HEK293 (cell line): ENCODE data around the gene KIF13A.

ENCODE experiments used
- CTCF ChIA-PET: fragments of 350-600 bp; formaldehyde crosslinking; extraction: SDS; loops from one replicate; lab custom pipeline; 2021; ENCODE audit warnings: antibody characterized with exemption; lab: Yijun Ruan, JAX
- POLR2A ChIA-PET: fragments of 300-600 bp; formaldehyde crosslinking; extraction: SDS; loops from one replicate; lab custom pipeline; 2020; ENCODE audit warnings: antibody characterized with exemption, inconsistent platforms; lab: Yijun Ruan, JAX
- H3K27ac ChIP-seq: fragments of 200-500 bp; sonication (Bioruptor generic); 2 replicates; pipeline ENCODE4 v1.5.1; 2014; ENCODE audit warnings: low read depth, low read length, control low read depth, inconsistent platforms; ENCODE audit errors: extremely low read depth
- H3K36me3 ChIP-seq, 2 experiments: fragments of 200-500 bp in 1 of 2; sonication (Bioruptor generic) in 1 of 2; 1 replicate in 1 of 2; 2 replicates in 1 of 2; pipeline ENCODE4 v1.5.1; 2014 to 2017; ENCODE audit warnings: inconsistent platforms in 2 of 2, low read length in 2 of 2; ENCODE audit not compliant: control insufficient read depth in 2 of 2, insufficient read depth in 1 of 2
- H3K4me1 ChIP-seq: fragments of 200-500 bp; sonication (Bioruptor generic); 2 replicates; pipeline ENCODE4 v1.5.1; 2014; ENCODE audit warnings: mild to moderate bottlenecking, low read length, inconsistent platforms; ENCODE audit not compliant: control insufficient read depth, insufficient read depth
- H3K4me3 ChIP-seq: 2 replicates; pipeline ENCODE4 v1.5.1; 2011; ENCODE audit warnings: low read depth, mild to moderate bottlenecking, control low read depth, low read length, moderate library complexity
- H3K9me3 ChIP-seq: fragments of 200-500 bp; sonication (Bioruptor generic); 2 replicates; pipeline ENCODE4 v1.5.1; 2014; ENCODE audit warnings: low read depth, low read length, inconsistent platforms; ENCODE audit not compliant: control insufficient read depth, insufficient read depth
- HOXD13 ChIP-seq: sonication (generic); formaldehyde crosslinking; IDR thresholded peaks from 2 replicates; pipeline ENCODE4 v1.8.0; 2022; ENCODE audit warnings: missing genetic modification reagents, borderline replicate concordance
- MZF1 ChIP-seq: fragments of 450-650 bp; formaldehyde crosslinking; IDR thresholded peaks from 2 replicates; pipeline ENCODE4 v1.5.1; 2017; ENCODE audit warnings: missing biosample characterization, missing genetic modification characterization, borderline replicate concordance
- REPIN1 ChIP-seq: fragments of 450-650 bp; formaldehyde crosslinking; IDR thresholded peaks from 2 replicates; pipeline ENCODE4 v1.5.1; 2017; ENCODE audit warnings: missing biosample characterization, missing genetic modification characterization, low read depth
- SCRT2 ChIP-seq: fragments of 450-650 bp; formaldehyde crosslinking; IDR thresholded peaks from 2 replicates; pipeline ENCODE4 v1.5.1; 2016; ENCODE audit warnings: missing biosample characterization, missing genetic modification characterization
- WT1 ChIP-seq: fragments of 450-650 bp; formaldehyde crosslinking; IDR thresholded peaks from 2 replicates; pipeline ENCODE4 v1.5.1; 2016; ENCODE audit warnings: missing biosample characterization, missing genetic modification characterization
- ZNF112 ChIP-seq: fragments of 450-650 bp; formaldehyde crosslinking; IDR thresholded peaks from 2 replicates; pipeline ENCODE4 v1.5.0; 2017; ENCODE audit warnings: missing biosample characterization, missing genetic modification characterization
- ZNF174 ChIP-seq: fragments of 450-650 bp; formaldehyde crosslinking; IDR thresholded peaks from 2 replicates; pipeline ENCODE4 v1.5.0; 2017; ENCODE audit warnings: missing biosample characterization, mild to moderate bottlenecking, missing genetic modification characterization
- ZNF214 ChIP-seq: fragments of 450-650 bp; formaldehyde crosslinking; IDR thresholded peaks from 2 replicates; pipeline ENCODE4 v1.5.1; 2017; ENCODE audit warnings: missing biosample characterization, mild to moderate bottlenecking, missing genetic modification characterization, borderline replicate concordance
- ZNF23 ChIP-seq: fragments of 450-650 bp; formaldehyde crosslinking; IDR thresholded peaks from 2 replicates; pipeline ENCODE4 v1.5.1; 2016; ENCODE audit warnings: missing biosample characterization, missing genetic modification characterization, borderline replicate concordance
- ZNF366 ChIP-seq: fragments of 450-650 bp; formaldehyde crosslinking; conservative IDR thresholded peaks from 2 replicates; pipeline ENCODE4 v1.5.1; 2016; ENCODE audit warnings: missing biosample characterization, missing genetic modification characterization
- ZNF391 ChIP-seq: fragments of 450-650 bp; formaldehyde crosslinking; IDR thresholded peaks from 2 replicates; pipeline ENCODE4 v1.5.1; 2016; ENCODE audit warnings: low read depth, missing biosample characterization, missing genetic modification characterization, borderline replicate concordance
- ZNF558 ChIP-seq: fragments of 450-650 bp; formaldehyde crosslinking; IDR thresholded peaks from 2 replicates; pipeline ENCODE4 v1.5.1; 2016; ENCODE audit warnings: missing biosample characterization, missing genetic modification characterization
- ZNF560 ChIP-seq: fragments of 450-650 bp; formaldehyde crosslinking; IDR thresholded peaks from 2 replicates; pipeline ENCODE4 v1.5.1; 2017; ENCODE audit warnings: missing biosample characterization, missing genetic modification characterization, borderline replicate concordance
- ZNF623 ChIP-seq: fragments of 450-650 bp; formaldehyde crosslinking; IDR thresholded peaks from 2 replicates; pipeline ENCODE4 v1.5.1; 2016; ENCODE audit warnings: missing biosample characterization, missing genetic modification characterization
- ZNF654 ChIP-seq: fragments of 450-650 bp; formaldehyde crosslinking; IDR thresholded peaks from 2 replicates; pipeline ENCODE4 v1.5.1; 2016; ENCODE audit warnings: low read depth, missing biosample characterization, missing genetic modification characterization
- ZNF76 ChIP-seq: fragments of 450-650 bp; formaldehyde crosslinking; IDR thresholded peaks from 2 replicates; pipeline ENCODE4; 2016; ENCODE audit warnings: low read depth, missing biosample characterization, missing genetic modification characterization, borderline replicate concordance
- ZNF843 ChIP-seq: fragments of 450-650 bp; formaldehyde crosslinking; IDR thresholded peaks from 2 replicates; pipeline ENCODE4 v1.5.1; 2016; ENCODE audit warnings: missing biosample characterization, missing genetic modification characterization
- ZSCAN30 ChIP-seq: fragments of 450-650 bp; IDR thresholded peaks from 2 replicates; pipeline ENCODE4 v1.5.1; 2018; ENCODE audit warnings: missing biosample characterization, mild to moderate bottlenecking, missing genetic modification characterization, moderate library complexity
- TF ChIP-seq, protein P1 (sequence below): IDR thresholded peaks from 2 replicates; pipeline ENCODE4 v1.6.1; 2011; ENCODE audit warnings: mild to moderate bottlenecking, low read depth, low read length, borderline replicate concordance
- TF ChIP-seq, protein P2 (sequence below): fragments of 450-650 bp; formaldehyde crosslinking; IDR thresholded peaks from 2 replicates; pipeline ENCODE4 v1.5.1; 2016; ENCODE audit warnings: missing biosample characterization, missing genetic modification characterization
- TF ChIP-seq, protein P3 (sequence below): fragments of 450-650 bp; formaldehyde crosslinking; IDR thresholded peaks from 2 replicates; pipeline ENCODE4 v1.5.1; 2016; ENCODE audit warnings: missing biosample characterization, missing genetic modification characterization
- TF ChIP-seq, protein P4 (sequence below): fragments of 450-650 bp; formaldehyde crosslinking; IDR thresholded peaks from 2 replicates; pipeline ENCODE4 v1.5.1; 2016; ENCODE audit warnings: missing biosample characterization, missing genetic modification characterization

Gene KIF13A

DNA sequence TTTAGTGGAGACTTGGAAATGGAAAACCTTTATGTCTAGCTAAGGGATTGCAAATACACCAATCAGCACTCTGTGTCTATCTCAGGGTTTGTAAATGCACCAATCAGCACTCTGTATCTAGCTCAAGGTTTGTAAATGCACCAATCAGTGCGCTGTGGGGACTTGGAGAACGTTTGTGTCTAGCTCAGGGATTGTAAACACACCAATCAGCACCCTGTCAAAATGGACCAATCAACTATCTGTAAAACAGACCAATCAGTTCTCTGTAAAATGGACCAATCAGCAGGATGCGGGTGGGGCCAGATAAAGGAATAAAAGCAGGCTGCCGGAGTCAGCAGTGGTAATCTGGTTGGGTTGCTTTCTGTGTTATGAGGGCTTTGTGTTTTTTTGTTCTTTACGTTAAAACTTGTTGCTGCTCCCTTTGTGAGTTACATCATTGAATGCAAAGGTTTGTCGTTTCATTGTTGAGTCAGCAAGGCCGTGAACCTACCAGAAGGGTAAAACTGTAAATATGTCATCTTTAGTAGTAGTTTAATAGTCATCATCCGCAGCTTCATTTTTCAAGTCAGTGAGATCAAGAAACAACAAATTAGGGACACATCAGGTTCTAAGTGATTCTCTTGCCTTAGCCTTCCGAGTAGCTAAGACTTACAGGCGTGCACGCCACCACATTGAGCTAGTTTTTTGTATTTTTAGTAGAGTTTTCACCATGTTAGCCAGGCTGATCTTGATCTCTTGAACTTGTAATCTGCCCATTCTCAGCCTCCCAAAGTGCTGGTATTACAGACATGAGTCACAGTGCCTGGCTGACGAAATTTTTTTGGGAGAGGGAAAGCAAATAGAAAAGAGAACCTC is 258.0 kb downstream of the KIF13A start:
- CTCF ChIA-PET: interaction anchor here (0.6 kb wide), 1 partner anchor 262 kb away, joined by 3 read pairs; no protein-coding TSS in a partner anchor
- H3K36me3 ChIP-seq: no peaks in the 10 kb centered on the region
- no peaks in the 10 kb centered on the region for H3K9me3 ChIP-seq
- POLR2A ChIA-PET: no interaction called here
- H3K4me3 ChIP-seq: no peak overlapping the region
- no peaks in the 10 kb centered on the region for H3K4me1 ChIP-seq
- no peak overlapping the region for H3K27ac ChIP-seq
- TF ChIP-seq, protein P1, sequence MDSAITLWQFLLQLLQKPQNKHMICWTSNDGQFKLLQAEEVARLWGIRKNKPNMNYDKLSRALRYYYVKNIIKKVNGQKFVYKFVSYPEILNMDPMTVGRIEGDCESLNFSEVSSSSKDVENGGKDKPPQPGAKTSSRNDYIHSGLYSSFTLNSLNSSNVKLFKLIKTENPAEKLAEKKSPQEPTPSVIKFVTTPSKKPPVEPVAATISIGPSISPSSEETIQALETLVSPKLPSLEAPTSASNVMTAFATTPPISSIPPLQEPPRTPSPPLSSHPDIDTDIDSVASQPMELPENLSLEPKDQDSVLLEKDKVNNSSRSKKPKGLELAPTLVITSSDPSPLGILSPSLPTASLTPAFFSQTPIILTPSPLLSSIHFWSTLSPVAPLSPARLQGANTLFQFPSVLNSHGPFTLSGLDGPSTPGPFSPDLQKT: no peak
- peak; percentile 61; the same call in 1 of the 2 replicates for TF ChIP-seq SCRT2 (tag by site-specific recombination)

DNA sequence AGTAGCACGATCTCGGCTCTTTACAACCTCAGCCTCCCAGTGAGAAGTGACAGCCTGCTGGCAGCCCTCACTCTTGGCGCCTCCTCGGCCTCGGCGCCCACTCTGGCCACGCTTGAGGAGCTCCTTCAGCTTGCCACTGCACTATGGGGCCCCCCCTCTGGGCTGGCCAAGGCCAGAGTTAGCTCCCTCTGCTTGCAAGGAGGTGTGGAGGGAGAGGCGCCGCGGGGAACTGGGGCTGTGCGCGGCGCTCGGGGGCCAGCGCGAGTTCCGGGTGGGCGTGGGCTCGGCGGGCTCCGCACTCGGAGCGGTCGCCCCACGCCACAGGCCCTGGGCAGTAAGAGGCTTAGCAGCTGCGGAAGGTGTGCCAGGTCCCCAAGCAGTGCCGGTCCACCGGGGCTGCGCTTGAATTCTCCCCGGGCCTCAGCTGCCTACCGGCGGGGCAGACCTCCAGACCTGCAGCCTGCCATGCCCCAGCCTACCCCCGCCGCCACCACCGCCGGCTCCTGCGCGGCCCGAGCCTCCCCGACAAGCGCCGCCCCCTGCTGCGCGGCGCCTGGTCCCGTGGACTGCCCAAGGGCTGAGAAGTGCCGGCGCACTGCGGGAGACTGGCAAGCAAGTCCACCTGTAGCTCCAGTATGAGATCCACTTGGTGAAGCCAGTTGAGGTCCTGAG is 258.7 kb downstream of the KIF13A start:
- CTCF ChIA-PET: interaction anchor here (0.9 kb wide), 1 partner anchor 14 kb away, joined by 3 read pairs; no protein-coding TSS in a partner anchor
- POLR2A ChIA-PET: interaction anchor here (0.7 kb wide), 1 partner anchor 16 kb away, joined by 8 read pairs; no protein-coding TSS in a partner anchor
- H3K4me3 ChIP-seq: no peak overlapping the region
- no peak overlapping the region for H3K27ac ChIP-seq
- no peaks in the 10 kb centered on the region for H3K9me3 ChIP-seq
- TF ChIP-seq ZNF112 (tag by site-specific recombination): no peak
- TF ChIP-seq, protein P2, sequence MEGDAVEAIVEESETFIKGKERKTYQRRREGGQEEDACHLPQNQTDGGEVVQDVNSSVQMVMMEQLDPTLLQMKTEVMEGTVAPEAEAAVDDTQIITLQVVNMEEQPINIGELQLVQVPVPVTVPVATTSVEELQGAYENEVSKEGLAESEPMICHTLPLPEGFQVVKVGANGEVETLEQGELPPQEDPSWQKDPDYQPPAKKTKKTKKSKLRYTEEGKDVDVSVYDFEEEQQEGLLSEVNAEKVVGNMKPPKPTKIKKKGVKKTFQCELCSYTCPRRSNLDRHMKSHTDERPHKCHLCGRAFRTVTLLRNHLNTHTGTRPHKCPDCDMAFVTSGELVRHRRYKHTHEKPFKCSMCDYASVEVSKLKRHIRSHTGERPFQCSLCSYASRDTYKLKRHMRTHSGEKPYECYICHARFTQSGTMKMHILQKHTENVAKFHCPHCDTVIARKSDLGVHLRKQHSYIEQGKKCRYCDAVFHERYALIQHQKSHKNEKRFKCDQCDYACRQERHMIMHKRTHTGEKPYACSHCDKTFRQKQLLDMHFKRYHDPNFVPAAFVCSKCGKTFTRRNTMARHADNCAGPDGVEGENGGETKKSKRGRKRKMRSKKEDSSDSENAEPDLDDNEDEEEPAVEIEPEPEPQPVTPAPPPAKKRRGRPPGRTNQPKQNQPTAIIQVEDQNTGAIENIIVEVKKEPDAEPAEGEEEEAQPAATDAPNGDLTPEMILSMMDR (tag by site-specific recombination): no peak
- TF ChIP-seq, protein P3, sequence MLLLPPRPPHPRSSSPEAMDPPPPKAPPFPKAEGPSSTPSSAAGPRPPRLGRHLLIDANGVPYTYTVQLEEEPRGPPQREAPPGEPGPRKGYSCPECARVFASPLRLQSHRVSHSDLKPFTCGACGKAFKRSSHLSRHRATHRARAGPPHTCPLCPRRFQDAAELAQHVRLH: no peak
- TF ChIP-seq ZNF843 (tag by site-specific recombination): no peak
- TF ChIP-seq ZNF558 (tag by site-specific recombination): no peak
- TF ChIP-seq ZNF654: no peak
- no peak for TF ChIP-seq ZNF560 (tag by site-specific recombination)
- no peak for TF ChIP-seq ZNF174 (tag by site-specific recombination)
- TF ChIP-seq ZNF623: no peak
- no peak for TF ChIP-seq ZNF391 (tag by site-specific recombination)
- TF ChIP-seq ZNF214 (tag by site-specific recombination): no peak
- TF ChIP-seq, protein P4, sequence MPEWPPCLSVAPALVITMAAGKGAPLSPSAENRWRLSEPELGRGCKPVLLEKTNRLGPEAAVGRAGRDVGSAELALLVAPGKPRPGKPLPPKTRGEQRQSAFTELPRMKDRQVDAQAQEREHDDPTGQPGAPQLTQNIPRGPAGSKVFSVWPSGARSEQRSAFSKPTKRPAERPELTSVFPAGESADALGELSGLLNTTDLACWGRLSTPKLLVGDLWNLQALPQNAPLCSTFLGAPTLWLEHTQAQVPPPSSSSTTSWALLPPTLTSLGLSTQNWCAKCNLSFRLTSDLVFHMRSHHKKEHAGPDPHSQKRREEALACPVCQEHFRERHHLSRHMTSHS: no peak
- TF ChIP-seq ZNF366 (tag by site-specific recombination): no peak
- TF ChIP-seq ZSCAN30 (tag by site-specific recombination): no peak
- TF ChIP-seq ZNF76 (tag by site-specific recombination): no peak
- no peak for TF ChIP-seq HOXD13 (CRISPR knock-in tag)
- no peak for TF ChIP-seq REPIN1 (tag by site-specific recombination)
- TF ChIP-seq ZNF23: no peak
- no peak for TF ChIP-seq WT1 (tag by site-specific recombination)
- no peak for TF ChIP-seq MZF1 (tag by site-specific recombination)
- no peaks in the 10 kb centered on the region for H3K36me3 ChIP-seq
- H3K4me1 ChIP-seq: no peaks in the 10 kb centered on the region
